ENCODE results near the gene TIMM10. TPM values are rescaled to one million over a fixed set of nuclear protein-coding genes. Genes with fewer than 3 reads are reported as not detected.
A peak's percentile ranks its signal among the peaks of the same experiment; 100 is the strongest.

TIMM10 gene
- polyA plus RNA-seq, 1 donor from 2014 or later = 63.6 TPM

DNA sequence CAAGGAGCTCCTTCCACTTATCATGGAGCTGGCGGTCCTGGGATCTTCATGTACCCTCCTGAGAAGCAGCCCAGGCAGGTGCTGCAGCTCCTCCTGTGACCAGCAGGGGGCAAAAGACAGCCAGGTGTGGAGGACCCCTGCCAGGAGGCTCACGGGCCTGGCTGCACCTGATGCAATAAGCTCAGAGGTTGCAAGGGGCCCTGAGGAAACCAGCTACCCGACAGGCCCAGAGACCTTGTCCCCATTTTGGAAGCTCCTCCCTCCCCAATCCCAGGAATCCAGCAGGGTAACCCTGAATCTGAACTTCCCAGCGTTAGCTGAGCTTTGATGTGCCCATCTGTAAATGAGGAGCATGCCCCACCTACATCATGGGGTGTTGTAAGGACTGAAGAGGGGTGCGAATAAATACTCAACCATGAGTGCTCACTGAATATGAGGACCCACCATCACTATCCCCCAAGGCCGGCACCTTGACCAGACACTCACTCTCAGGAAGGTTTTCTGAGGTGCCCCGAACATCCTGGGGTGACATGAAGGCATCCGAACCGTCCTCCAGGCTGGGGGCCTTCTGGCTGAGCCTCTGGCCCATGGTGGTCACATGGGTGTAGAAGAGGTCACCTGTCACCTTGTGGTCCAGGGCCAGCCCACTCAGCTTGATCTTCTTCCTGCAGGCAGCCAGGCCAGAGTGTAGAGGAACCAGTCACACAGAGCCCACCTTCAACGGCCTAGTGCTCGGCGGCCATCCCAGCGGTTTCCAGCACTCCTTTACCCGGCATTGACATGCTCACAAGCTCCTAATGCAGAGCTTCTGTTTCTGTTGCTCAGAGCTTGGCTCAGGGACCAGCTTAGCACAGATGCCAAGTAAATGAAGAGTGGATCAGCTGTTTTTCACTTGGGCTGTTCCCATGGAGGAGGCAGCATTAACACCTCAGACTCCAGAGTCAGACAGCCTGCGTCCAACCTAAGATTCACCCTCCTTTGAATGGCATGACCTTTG lies 36.7 kb downstream of the TIMM10 start:
- Histone ChIP-seq H3K9me2 (ENCODE audit: insufficient read depth, low read length) (no peaks in the 10 kb centered on the region), H4K20me1 (ENCODE audit: insufficient read depth) (no peaks in the 10 kb centered on the region), H3K27ac (ENCODE audit: low read length) (no peak overlapping the region), H3K4me3 (ENCODE audit: low read length) (no peak overlapping the region), H2AFZ (ENCODE audit: low read depth, low read length) (no peak overlapping the region), H3K9ac (ENCODE audit: low read length) (no peak overlapping the region), H3K27me3 (ENCODE audit: insufficient read depth, low read depth, low read length) (no peaks in the 10 kb centered on the region), H3K9me3 (ENCODE audit: low read length) (no peaks in the 10 kb centered on the region), H3K79me2 (replicated peaks; ENCODE audit: insufficient read depth, low read length) (no peaks in the 10 kb centered on the region), H3F3A (ENCODE audit: insufficient read depth, low read length, poor library complexity, severe bottlenecking) (no peaks in the 10 kb centered on the region), H3K4me2 (ENCODE audit: low read length) (no peak overlapping the region), H3K36me3 (ENCODE audit: insufficient read depth, low read length) (no peaks in the 10 kb centered on the region)
- TF ChIP-seq, protein P1, sequence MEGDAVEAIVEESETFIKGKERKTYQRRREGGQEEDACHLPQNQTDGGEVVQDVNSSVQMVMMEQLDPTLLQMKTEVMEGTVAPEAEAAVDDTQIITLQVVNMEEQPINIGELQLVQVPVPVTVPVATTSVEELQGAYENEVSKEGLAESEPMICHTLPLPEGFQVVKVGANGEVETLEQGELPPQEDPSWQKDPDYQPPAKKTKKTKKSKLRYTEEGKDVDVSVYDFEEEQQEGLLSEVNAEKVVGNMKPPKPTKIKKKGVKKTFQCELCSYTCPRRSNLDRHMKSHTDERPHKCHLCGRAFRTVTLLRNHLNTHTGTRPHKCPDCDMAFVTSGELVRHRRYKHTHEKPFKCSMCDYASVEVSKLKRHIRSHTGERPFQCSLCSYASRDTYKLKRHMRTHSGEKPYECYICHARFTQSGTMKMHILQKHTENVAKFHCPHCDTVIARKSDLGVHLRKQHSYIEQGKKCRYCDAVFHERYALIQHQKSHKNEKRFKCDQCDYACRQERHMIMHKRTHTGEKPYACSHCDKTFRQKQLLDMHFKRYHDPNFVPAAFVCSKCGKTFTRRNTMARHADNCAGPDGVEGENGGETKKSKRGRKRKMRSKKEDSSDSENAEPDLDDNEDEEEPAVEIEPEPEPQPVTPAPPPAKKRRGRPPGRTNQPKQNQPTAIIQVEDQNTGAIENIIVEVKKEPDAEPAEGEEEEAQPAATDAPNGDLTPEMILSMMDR (IDR thresholded peaks at IDR 0.05; ENCODE audit: poor library complexity, severe bottlenecking) = peak; percentile 50
- no peak for TF ChIP-seq POLR2AphosphoS5 (IDR thresholded peaks at IDR 0.05)

DNA sequence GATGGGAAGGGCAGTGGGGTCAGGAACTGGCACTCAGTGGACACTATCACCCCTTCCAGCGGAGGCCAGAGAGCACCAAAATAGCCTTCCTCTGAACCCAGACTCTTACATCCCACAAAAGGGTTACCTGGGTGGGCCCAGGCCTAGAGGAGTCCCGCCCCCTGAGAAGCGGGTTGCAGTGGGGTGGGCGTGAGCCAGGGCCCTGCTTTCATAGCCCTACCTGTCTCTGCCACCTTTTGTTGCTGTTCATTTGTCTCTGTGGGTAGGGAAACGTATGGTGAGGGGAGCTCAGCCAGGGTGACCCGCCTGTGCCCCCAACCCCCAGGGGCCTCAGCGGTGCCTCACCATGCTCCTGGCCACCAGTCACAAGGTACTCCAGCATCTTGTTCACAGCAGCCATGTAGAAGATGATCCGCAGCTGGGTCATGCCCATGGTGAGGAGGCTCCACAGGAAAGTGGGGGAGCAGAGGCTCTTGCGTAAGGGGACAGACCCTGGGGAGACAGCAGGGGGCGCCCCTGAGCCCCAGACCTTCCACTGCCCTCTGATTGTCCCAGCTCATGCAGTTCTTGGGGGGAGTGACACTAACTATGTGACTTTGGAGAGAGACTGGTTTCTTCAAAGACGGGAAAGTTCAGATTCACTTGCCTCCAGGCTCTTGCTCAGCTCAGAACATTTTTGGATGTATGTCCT lies 39.0 kb downstream of the TIMM10 start:
- Histone ChIP-seq H3F3A (ENCODE audit: insufficient read depth, low read length, poor library complexity, severe bottlenecking) (no peaks in the 10 kb centered on the region), H3K4me2 (ENCODE audit: low read length) (no peak overlapping the region), H3K79me2 (replicated peaks; ENCODE audit: insufficient read depth, low read length) (no peaks in the 10 kb centered on the region), H3K9me3 (ENCODE audit: low read length) (no peaks in the 10 kb centered on the region), H4K20me1 (ENCODE audit: insufficient read depth) (no peaks in the 10 kb centered on the region), H3K4me3 (ENCODE audit: low read length) (no peak overlapping the region), H2AFZ (ENCODE audit: low read depth, low read length) (no peak overlapping the region), H3K27me3 (ENCODE audit: insufficient read depth, low read depth, low read length) (no peaks in the 10 kb centered on the region), H3K27ac (ENCODE audit: low read length) (no peak overlapping the region), H3K9me2 (ENCODE audit: insufficient read depth, low read length) (no peaks in the 10 kb centered on the region), H3K9ac (ENCODE audit: low read length) (no peak overlapping the region), H3K36me3 (ENCODE audit: insufficient read depth, low read length) (no peaks in the 10 kb centered on the region)
- TF ChIP-seq RAD21 (conservative IDR thresholded peaks at IDR 0.05) (no peak), MXI1 (conservative IDR thresholded peaks at IDR 0.05; ENCODE audit: poor library complexity, severe bottlenecking) (no peak), EZH2 (IDR thresholded peaks at IDR 0.05; ENCODE audit: borderline replicate concordance, insufficient read depth, low read length, poor library complexity, severe bottlenecking) (no peak), POLR2AphosphoS5 (IDR thresholded peaks at IDR 0.05) (no peak), TAF1 (IDR thresholded peaks at IDR 0.05; ENCODE audit: low read depth) (no peak), EP300 (conservative IDR thresholded peaks at IDR 0.05; ENCODE audit: poor library complexity, severe bottlenecking) (no peak), SMC3 (conservative IDR thresholded peaks at IDR 0.05; ENCODE audit: poor library complexity) (no peak)
- TF ChIP-seq, protein P2, sequence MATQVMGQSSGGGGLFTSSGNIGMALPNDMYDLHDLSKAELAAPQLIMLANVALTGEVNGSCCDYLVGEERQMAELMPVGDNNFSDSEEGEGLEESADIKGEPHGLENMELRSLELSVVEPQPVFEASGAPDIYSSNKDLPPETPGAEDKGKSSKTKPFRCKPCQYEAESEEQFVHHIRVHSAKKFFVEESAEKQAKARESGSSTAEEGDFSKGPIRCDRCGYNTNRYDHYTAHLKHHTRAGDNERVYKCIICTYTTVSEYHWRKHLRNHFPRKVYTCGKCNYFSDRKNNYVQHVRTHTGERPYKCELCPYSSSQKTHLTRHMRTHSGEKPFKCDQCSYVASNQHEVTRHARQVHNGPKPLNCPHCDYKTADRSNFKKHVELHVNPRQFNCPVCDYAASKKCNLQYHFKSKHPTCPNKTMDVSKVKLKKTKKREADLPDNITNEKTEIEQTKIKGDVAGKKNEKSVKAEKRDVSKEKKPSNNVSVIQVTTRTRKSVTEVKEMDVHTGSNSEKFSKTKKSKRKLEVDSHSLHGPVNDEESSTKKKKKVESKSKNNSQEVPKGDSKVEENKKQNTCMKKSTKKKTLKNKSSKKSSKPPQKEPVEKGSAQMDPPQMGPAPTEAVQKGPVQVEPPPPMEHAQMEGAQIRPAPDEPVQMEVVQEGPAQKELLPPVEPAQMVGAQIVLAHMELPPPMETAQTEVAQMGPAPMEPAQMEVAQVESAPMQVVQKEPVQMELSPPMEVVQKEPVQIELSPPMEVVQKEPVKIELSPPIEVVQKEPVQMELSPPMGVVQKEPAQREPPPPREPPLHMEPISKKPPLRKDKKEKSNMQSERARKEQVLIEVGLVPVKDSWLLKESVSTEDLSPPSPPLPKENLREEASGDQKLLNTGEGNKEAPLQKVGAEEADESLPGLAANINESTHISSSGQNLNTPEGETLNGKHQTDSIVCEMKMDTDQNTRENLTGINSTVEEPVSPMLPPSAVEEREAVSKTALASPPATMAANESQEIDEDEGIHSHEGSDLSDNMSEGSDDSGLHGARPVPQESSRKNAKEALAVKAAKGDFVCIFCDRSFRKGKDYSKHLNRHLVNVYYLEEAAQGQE (IDR thresholded peaks at IDR 0.05; ENCODE audit: borderline replicate concordance) = no peak
- TF ChIP-seq, protein P1 (IDR thresholded peaks at IDR 0.05; ENCODE audit: poor library complexity, severe bottlenecking) = no peak
